Suppressor macrophage treated with lipopolysaccharide for 1 hour (primary cell): Measurements from ENCODE around the gene SLC14A1.
A peak's percentile ranks its signal among the peaks of the same experiment; 100 is the strongest.
"Not testable (repeated sequence)": the region's sequence is repeated elsewhere in the genome, so short reads cannot be mapped to it uniquely, and the experiment has no call there.

Experiments
- DNase-seq, 3 donors: peaks; one replicate each; pipeline ENCODE4 v3.0.0-alpha.2; 2020 to 2022

SLC14A1 gene

DNA sequence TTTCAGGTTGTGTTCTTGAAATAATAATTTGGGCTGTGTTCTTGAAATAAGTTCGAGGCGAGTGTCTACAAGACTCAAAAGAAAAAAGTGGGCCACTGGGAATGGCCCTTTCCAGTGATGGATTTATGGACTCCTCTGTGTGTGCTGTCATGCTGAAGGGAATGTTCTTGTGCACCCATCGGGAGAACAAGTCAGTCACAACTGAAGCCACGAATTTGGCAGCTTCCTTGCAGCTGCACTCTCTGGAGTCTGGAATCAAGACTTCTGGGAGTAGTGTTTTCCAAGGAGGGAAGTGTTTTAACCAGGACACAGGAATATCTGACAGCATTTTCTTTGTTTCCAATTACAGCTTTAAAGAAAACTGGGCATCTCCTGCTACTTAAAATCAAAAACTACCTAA lies 620 bp downstream of the SLC14A1 start:
- DNase-seq, result no peak

DNA sequence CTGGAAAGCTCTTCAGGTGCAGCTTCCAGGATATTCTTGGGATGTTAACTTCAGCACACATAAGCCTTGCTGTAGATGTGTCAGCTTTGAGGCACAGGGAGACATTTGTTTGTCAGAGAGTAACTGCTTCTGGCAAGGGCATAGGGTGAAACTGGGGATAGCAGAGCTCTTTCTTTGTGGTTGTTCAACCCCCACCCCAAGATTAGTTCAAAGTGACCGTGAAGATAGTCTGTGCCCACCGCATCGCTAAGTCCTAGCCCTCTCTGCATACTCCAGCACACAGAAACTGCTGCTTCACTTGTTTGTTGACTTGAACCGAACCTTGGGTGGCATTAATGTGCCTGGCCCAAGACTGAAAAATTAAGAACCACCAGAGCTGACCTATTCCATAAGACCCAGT lies 1.4 kb downstream of the SLC14A1 start:
- DNase-seq, result no peak

- DNase-seq, result no peak
Observed at GRCh38 chr18:45726603-45727002, 2.6 kb downstream of the SLC14A1 start.

DNA sequence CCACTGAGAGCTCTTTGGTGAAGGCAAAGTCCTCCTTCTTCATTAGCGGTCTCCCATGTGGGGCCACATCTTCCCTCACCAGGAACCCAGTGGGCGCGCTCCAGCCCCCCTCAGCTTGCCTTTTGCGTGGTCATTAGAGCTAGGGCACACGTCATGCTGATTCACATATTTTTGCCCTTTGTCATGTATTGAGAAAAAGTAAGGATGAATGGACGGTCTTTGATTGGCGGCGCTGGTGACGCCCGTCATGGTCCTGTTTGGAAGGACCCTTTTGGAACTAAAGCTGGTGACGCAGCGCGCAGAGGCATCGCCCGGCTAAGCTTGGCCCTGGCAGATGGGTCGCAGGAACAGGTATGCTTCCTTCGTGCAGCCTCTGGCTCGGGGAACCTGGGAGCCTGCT lies 3.1 kb downstream of the SLC14A1 start:
- no peak for DNase-seq

- DNase-seq, result no peak
Observed at GRCh38 chr18:45728336-45729010, 4.5 kb downstream of the SLC14A1 start.

- no peak for DNase-seq
Observed at GRCh38 chr18:45730832-45731575, 7.0 kb downstream of the SLC14A1 start.

- DNase-seq, result no peak
Observed at GRCh38 chr18:45731716-45732115, 7.7 kb downstream of the SLC14A1 start.

GRCh38 chr18:45733535-45733934 lies 9.6 kb downstream of the SLC14A1 start:
- no peak for DNase-seq

DNA sequence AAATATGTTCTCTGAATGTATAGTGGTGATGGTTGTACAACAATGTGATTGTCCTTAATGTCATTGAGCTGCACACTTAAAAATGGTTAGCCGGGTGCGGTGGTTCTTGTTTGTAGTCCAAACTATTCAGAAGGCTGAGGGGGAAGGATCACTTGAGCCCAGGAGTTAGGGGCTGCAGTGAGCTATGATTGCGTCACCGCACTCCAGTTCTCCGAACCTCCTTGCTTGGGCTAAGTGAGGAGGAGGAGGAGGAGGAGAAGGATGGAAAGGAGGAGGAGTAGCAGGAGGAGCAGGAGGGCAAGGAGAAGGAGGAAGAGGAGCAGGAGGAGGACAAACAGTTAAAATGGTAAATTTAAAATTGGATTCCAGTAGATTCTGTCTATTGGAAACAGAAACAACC lies 10.5 kb downstream of the SLC14A1 start:
- no peak for DNase-seq

GRCh38 chr18:45734944-45735343 lies 11.0 kb downstream of the SLC14A1 start:
- no peak for DNase-seq

DNA sequence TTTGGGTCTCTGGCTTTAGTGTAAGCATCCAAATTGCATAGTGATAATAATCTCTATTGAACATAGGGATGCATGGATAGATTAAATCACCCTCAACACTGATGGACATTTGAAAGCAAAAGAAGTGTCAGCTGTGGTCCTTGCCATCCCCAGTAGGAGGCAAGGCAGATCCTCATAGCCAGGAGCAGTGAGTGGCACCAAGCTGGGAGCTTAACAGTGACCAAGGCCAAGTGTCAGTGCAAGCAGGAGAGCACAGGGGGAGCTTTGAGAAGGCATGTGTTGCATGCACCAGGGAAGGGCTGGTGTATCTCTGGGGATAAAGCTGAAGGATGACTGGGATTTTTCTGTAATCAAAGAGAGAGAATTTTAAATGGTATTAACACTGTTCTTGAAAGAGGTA lies 14.7 kb downstream of the SLC14A1 start:
- peak in 2 of 3 donors; percentile 8 to 40 for DNase-seq

DNA sequence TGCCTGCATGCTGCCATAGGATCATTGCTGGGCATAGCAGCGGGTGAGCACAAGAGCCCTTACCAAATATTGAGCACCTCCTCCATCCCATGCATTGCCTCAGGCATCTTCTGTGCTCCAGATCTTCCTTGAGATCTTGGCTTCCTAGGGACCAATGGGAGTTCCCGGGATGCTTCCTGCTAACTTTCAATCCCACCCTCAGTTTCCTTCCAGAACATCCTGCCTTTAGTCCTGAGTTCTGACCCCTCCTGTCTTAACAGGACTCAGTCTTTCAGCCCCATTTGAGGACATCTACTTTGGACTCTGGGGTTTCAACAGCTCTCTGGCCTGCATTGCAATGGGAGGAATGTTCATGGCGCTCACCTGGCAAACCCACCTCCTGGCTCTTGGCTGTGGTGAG lies 15.3 kb downstream of the SLC14A1 start:
- no peak for DNase-seq

- DNase-seq, result no peak
Observed at GRCh38 chr18:45739848-45740247, 15.9 kb downstream of the SLC14A1 start.

- no peak for DNase-seq
Observed at GRCh38 chr18:45741056-45741455, 17.1 kb downstream of the SLC14A1 start.

- DNase-seq, result no peak
Observed at GRCh38 chr18:45745817-45746461, 22.0 kb downstream of the SLC14A1 start.

GRCh38 chr18:45748501-45748900 lies 24.5 kb downstream of the SLC14A1 start:
- DNase-seq, result no peak

GRCh38 chr18:45749918-45750689 lies 26.1 kb downstream of the SLC14A1 start:
- DNase-seq, result no peak

DNA sequence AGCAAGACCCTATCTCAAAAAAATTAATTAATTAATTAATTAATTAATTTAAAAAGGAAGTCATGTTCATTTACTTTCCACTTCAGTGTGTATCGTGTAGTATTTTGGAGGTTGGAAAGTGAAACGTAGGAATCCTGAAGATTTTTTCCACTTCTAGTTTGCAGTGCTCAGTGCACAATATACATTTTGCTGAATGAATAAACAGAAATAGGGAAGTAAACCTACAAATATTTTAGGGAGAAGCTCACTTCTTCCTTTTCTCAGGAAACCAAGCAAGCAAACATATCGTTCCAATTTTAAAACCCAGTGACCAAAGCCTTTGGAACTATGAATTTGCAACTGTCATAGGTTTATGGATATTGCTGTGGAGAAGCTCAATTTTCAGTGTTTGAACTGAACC lies 27.8 kb downstream of the SLC14A1 start:
- peak in 2 of 3 donors; percentile 42 to 43 for DNase-seq

DNA sequence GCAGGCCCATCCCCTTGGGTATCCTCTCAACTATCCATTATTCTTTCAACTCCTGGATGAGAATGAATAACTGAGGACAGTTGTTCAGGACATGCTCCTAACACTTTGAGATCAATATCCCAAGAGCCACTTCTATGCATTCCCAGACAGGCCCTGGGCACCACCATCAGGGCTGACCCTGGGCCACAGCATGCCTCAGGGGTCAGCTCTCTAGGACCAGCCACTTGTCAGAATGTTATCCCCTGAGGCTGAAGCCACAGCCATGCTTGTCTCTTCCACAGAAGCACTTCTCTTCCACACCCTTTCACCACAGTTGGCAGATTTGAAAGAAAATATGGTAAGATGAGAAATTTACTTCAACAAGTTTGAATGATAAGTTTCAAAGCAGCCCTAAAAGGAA lies 28.7 kb downstream of the SLC14A1 start:
- DNase-seq, result no peak

- DNase-seq, result no peak
Observed at GRCh38 chr18:45753286-45753685, 29.3 kb downstream of the SLC14A1 start.

DNA sequence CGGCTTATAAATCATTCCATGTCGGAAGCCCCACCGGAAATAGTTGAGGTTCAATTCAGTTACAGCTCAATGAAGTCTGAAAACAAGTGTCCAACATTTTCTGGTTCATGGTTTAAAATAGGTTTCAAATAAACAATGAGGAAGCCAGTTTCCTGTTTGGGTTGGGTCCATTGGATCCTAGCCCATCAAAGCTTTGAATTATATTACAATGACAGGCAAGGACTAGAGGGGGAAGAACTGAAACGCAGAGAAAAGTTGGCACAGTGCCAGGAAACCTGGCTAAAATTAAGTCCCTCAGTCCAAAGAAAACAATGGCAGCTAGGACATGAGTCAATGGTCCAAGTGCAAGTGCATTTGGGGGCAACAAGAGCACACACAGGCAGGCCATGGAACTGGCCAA lies 32.0 kb downstream of the SLC14A1 start:
- no peak for DNase-seq

DNA sequence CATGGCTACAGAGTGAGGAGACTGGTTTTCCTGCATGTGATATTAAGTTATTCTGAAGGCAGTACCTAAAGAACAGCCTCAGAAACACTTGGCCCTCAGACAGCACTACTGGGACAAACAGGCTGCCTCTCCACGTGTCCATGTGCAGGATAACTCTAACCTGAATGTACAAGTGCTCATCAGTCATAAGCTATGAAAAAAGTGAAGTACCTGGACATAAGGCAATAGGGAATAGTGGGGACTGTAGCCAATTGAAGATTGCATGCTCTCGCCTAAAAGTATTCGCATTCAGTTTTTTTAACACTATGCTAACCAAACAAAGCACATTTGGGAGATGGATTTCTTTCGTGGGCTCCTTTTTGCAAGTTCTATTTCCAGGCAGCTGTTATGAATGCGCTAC lies 33.0 kb downstream of the SLC14A1 start:
- DNase-seq, result no peak

DNA sequence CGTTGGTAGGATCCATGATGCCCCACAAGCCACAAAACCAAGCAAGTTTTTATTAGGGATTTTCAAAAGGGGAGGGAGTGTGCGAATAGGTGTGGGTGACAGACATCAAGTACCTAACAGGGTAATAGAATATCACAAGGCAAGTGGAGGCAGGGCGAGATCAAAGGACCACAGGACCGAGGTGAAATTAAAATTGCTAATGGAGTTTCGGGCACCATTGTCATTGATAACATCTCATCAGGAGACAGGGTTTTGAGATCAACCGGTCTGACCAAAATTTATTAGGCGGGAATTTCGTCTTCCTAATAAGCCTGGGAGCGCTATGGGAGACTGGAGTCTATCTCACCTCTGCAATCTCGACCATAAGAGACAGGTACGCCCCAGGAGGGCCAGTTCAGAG lies 33.7 kb downstream of the SLC14A1 start:
- not testable (repeated sequence) for DNase-seq
